Kidney epithelial cell (primary cell): ENCODE data around the gene PCBD1. TPM values are rescaled to one million over a fixed set of nuclear protein-coding genes. Genes with fewer than 3 reads are reported as not detected.
"Not testable (repeated sequence)": the region's sequence is repeated elsewhere in the genome, so short reads cannot be mapped to it uniquely, and the experiment has no call there.

Source experiments
- DNase-seq: peaks from one replicate; pipeline ENCODE4 v3.0.0-alpha.2; 2010; ENCODE audit warnings: low read depth
- H3K27me3 ChIP-seq: 2 replicates; pipeline ENCODE4 v1.6.0; 2011; ENCODE audit warnings: low read length; ENCODE audit not compliant: control insufficient read depth, insufficient read depth
- H3K36me3 ChIP-seq: 2 replicates; pipeline ENCODE4 v1.5.1; 2011; ENCODE audit warnings: low read length; ENCODE audit not compliant: control insufficient read depth, insufficient read depth
- H3K4me3 ChIP-seq: 2 replicates; pipeline ENCODE4 v1.5.1; 2011; ENCODE audit warnings: low read depth, mild to moderate bottlenecking, control low read depth, low read length
- total RNA-seq: library from RNA; depleted of rRNA; stranded (reverse); fragments of >200 nt; gene quantifications from 2 replicates; pipeline ENCODE4 v1.2.3, GENCODE V29; 2015
- TF ChIP-seq, protein P1 (sequence below): IDR thresholded peaks from 2 replicates; pipeline ENCODE4 v1.5.1; 2011; ENCODE audit warnings: mild to moderate bottlenecking, moderate library complexity, low read length, control low read depth, inconsistent platforms; ENCODE audit not compliant: insufficient read depth, poor library complexity, severe bottlenecking

The PCBD1 gene
- total RNA-seq, 1 donor from 2014 or later, result 72.9 TPM

DNA sequence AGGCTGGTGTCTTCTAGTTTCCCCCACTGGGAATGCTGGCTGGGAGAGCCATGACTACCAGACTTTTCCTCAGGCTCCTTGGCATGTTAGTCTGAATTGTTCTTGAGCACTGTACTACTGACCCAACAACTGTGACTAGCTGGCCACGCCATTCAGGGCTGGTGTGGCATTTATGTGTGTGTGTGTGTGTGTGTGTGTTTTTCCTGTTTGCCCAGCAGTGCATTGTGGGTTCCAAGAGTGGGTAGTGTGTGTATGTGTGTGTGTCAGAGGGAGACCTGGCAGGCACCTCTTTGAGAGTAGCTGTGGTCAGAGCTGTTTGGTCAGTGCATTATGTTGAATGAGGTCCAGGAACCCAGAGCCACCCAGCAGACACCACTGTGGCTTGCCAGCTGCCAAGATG lies 9.2 kb downstream of the PCBD1 start:
- DNase-seq, result no peak
- Histone ChIP-seq H3K36me3 (peaks cover 1% of the 10 kb centered on the region), H3K4me3 (no peak overlapping the region), H3K27me3 (no peaks in the 10 kb centered on the region)
- TF ChIP-seq, protein P1, sequence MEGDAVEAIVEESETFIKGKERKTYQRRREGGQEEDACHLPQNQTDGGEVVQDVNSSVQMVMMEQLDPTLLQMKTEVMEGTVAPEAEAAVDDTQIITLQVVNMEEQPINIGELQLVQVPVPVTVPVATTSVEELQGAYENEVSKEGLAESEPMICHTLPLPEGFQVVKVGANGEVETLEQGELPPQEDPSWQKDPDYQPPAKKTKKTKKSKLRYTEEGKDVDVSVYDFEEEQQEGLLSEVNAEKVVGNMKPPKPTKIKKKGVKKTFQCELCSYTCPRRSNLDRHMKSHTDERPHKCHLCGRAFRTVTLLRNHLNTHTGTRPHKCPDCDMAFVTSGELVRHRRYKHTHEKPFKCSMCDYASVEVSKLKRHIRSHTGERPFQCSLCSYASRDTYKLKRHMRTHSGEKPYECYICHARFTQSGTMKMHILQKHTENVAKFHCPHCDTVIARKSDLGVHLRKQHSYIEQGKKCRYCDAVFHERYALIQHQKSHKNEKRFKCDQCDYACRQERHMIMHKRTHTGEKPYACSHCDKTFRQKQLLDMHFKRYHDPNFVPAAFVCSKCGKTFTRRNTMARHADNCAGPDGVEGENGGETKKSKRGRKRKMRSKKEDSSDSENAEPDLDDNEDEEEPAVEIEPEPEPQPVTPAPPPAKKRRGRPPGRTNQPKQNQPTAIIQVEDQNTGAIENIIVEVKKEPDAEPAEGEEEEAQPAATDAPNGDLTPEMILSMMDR, result no peak

DNA sequence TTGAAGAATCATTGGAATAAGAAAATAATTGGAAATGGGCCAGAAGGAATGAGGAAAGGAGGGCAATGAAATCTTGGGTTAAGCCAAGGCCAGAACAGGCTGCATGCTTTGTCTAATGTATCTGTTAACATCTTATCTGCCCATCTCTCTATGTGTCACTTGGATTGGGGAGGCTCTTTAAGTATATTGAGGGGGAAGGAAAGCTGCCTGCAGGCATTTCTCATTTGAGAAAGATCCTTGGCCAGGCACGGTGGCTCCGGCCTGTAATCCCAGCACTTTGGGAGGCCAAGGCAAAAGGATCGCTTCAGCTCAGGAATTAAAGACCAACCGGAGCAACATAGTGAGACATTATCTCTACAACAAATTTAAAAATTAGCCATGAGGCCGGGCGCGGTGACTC lies 14.3 kb downstream of the PCBD1 start:
- H3K36me3 ChIP-seq, result peaks cover 3% of the 10 kb centered on the region
- no peak for DNase-seq
- H3K27me3 ChIP-seq, result no peaks in the 10 kb centered on the region
- TF ChIP-seq, protein P1, result no peak
- H3K4me3 ChIP-seq, result no peak overlapping the region

DNA sequence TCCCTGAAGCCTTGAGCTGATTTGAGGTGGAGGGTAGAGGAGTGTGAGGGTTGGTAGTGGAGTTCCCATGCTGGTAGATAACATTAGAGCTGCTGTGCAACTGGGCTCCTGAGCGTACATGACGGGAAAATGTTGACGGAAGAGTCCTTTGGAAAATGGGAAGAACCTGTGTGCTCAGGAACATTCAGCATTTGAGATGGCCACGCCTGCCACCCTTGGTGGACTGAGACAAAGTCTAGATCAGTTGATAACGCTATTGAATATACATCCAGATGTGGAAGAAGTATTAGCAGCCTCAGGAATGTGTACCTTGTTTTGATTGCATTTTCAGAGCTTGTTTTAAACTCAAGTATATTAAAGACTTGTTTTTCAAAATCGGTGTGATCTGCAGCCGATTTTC lies 16.1 kb downstream of the PCBD1 start:
- DNase-seq, result no peak
- Histone ChIP-seq H3K27me3 (no peaks in the 10 kb centered on the region), H3K36me3 (peaks cover 3% of the 10 kb centered on the region), H3K4me3 (no peak overlapping the region)
- TF ChIP-seq, protein P1, result no peak

DNA sequence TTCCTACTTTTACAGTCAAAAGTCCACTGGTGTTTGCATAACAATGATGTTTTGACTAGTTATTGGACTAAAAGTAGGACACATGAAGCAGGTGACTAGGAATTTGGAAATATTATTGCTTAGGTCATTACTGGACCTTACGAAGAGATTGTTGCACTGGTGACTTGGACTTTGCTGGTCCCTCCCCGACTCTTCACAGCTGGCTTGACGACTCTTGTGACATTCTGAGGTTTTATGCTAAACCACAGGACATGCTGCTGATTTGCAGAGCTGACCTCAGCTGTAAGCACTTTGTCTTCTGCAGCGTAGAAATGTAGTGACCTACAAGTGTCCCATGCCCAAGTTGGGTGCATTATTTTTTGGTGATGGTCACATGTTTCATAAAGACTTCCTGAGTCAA lies 21.9 kb downstream of the PCBD1 start:
- no peaks in the 10 kb centered on the region for H3K27me3 ChIP-seq
- TF ChIP-seq, protein P1, result no peak
- H3K4me3 ChIP-seq, result no peak overlapping the region
- no peak for DNase-seq
- no peaks in the 10 kb centered on the region for H3K36me3 ChIP-seq

DNA sequence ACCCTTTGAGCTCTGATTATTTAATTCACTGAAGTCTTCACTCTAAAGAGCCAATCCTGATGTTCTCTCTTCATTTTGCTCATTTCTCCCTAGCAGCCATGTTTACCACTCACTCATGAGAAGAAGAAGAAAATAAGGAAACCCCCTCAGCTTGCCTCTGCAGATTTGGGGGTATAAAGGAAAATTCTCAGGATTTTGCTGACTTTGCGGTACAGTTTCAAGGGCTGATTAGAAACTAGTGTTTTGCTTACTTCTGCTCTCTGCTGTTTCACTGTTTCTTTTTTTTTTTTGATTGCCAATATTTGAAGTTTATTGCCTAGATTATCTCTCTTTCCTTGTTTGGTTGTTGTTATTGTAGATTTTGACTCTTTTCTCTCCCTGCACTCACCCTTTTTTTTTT lies 23.4 kb downstream of the PCBD1 start:
- TF ChIP-seq, protein P1, result no peak
- DNase-seq, result no peak
- no peak overlapping the region for H3K4me3 ChIP-seq
- H3K36me3 ChIP-seq, result no peaks in the 10 kb centered on the region
- H3K27me3 ChIP-seq, result no peaks in the 10 kb centered on the region

DNA sequence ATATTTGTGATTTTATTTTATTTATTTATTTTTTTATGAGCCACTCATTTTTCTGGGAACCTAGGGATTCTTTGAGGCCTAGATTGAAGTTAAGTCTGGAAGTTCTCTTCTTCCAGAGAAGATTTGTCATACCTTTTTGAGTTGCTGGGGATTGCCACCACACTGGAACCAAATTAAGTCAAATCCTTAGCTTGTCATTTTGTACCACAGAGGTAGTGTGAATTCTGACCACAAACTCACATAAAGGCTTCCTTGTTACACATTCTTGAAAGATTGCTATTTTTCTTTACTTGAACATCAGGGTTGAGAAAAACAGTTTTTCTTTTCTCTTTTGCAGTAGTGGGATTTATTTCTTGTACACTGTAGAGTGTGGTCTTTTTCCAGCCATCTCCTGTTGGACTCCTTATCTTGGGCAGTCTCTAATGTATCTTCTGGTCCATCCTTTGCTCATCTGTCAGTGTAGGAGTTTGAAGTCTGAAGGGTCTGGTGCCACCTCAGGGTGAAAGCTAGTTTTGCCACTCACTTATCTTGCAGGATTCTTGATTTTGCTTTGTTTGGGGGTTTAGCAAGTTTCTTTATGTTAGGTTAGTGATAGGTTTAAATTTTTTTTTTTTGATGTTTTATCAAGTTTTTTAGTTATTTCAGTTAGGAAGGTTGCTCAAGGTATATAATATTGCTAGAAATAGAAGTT lies 24.8 kb downstream of the PCBD1 start:
- H3K27me3 ChIP-seq, result no peaks in the 10 kb centered on the region
- no peaks in the 10 kb centered on the region for H3K36me3 ChIP-seq
- no peak for DNase-seq
- TF ChIP-seq, protein P1, result peak; percentile 5
- H3K4me3 ChIP-seq, result no peak overlapping the region

DNA sequence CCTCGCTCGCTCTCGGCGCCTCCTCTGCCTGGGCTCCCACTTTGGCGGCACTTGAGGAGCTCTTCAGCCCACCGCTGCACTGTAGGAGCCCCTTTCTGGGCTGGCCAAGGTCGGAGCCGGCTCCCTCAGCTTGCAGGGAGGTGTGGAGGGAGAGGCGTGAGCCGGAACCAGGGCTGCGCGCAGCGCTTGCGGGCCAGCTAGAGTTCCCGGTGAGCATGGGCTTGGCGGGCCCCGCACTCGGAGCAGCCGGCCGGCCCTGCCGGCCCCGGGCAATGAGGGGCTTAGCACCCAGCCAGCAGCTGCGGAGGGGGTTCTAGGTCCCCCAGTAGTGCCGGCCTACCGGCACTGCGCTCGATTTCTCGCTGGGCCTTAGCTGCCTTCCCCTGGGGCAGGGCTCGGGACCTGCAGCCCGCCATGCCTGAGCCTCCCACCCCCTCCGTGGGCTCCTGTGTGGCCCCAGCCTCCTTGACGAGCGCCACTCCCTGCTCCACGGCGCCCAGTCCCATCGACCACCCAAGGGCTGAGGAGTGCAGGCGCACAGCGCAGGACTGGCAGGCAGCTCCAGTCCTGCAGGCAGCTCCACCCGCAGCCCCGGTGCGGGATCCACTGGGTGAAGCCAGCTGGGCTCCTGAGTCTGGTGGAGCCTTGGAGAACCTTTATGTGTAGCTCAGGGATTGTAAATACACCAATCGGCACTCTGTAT lies 26.7 kb downstream of the PCBD1 start:
- not testable (repeated sequence) for H3K27me3 ChIP-seq, H3K36me3 ChIP-seq, H3K4me3 ChIP-seq, DNase-seq
